CD4-positive, alpha-beta T cell (primary cell): ENCODE results near the gene ACSS2. TPM values are rescaled to one million over a fixed set of nuclear protein-coding genes. Genes with fewer than 3 reads are reported as not detected.

Experiments used
- ATAC-seq: fragments of 200-7000 bp; cut with Tn5 transposase; one replicate; pipeline ENCODE4 v1.10.0; 2022; ENCODE audit warnings: mild to moderate bottlenecking; ENCODE audit not compliant: poor library complexity
- CTCF ChIA-PET: fragments of 350-600 bp; sonication (Branson Sonifier 250); formaldehyde crosslinking; loops from one replicate; lab custom pipeline; 2021; ENCODE audit warnings: antibody characterized with exemption, inconsistent platforms; lab: Charles Lee
- POLR2A ChIA-PET: fragments of 350-600 bp; sonication (Branson Sonifier 250); formaldehyde crosslinking; loops from one replicate; lab custom pipeline; 2021; ENCODE audit warnings: antibody characterized with exemption, inconsistent platforms; lab: Charles Lee
- DNase-seq, 14 experiments: peaks; one replicate each; pipeline ENCODE4 v3.0.0-alpha.2; 2013 to 2020; ENCODE audit warnings: mixed read lengths in 2 of 14
- H3K27ac ChIP-seq, 2 donors: one replicate each; pipeline versions ENCODE4 v1.5.1 to v1.7.0; 2013; ENCODE audit warnings: low read length in 2 of 2, low read depth in 1 of 2, mild to moderate bottlenecking in 1 of 2
- H3K27me3 ChIP-seq, 2 experiments: 1 replicate in 1 of 2; 2 replicates in 1 of 2; pipeline versions ENCODE4 v1.6.1 to v1.7.0; 2013; ENCODE audit warnings: low read length in 2 of 2, control low read depth in 1 of 2, mild to moderate bottlenecking in 1 of 2, moderate library complexity in 1 of 2; ENCODE audit not compliant: insufficient read depth in 2 of 2, control insufficient read depth in 1 of 2
- H3K36me3 ChIP-seq: one replicate; pipeline ENCODE4 v1.6.1; 2013; ENCODE audit warnings: low read length, control low read depth; ENCODE audit not compliant: insufficient read depth
- H3K4me1 ChIP-seq: one replicate; pipeline ENCODE4 v1.6.1; 2013; ENCODE audit warnings: low read length, control low read depth; ENCODE audit not compliant: insufficient read depth
- H3K4me3 ChIP-seq: one replicate; pipeline ENCODE4 v1.5.1; 2013; ENCODE audit warnings: mild to moderate bottlenecking, low read length, moderate library complexity
- H3K9me3 ChIP-seq, 2 experiments: 1 replicate in 1 of 2; 2 replicates in 1 of 2; pipeline versions ENCODE4 v1.6.1 to v1.7.0; 2013; ENCODE audit warnings: low read length in 2 of 2, mild to moderate bottlenecking in 2 of 2, control low read depth in 1 of 2, moderate library complexity in 1 of 2; ENCODE audit not compliant: control insufficient read depth in 1 of 2, insufficient read depth in 1 of 2
- H3K27ac Mint-ChIP-seq: one replicate; pipeline ENCODE4 v1.8.0; 2020; ENCODE audit warnings: mixed read lengths
- H3K27me3 Mint-ChIP-seq: one replicate; pipeline ENCODE4 v1.8.0; 2021; ENCODE audit warnings: mixed read lengths
- H3K36me3 Mint-ChIP-seq: one replicate; pipeline ENCODE4 v1.8.0; 2021; ENCODE audit warnings: low read depth, mixed read lengths
- H3K4me1 Mint-ChIP-seq: one replicate; pipeline ENCODE4 v1.8.0; 2021; ENCODE audit warnings: low read depth, mixed read lengths
- H3K4me3 Mint-ChIP-seq: one replicate; pipeline ENCODE4 v1.8.0; 2020; ENCODE audit warnings: mild to moderate bottlenecking, mixed read lengths
- H3K9me3 Mint-ChIP-seq: one replicate; pipeline ENCODE4 v1.8.0; 2020; ENCODE audit warnings: mixed read lengths
- intact Hi-C, 2 experiments: fragments of 100-400 bp; cut with DNase I in 1 of 2; cut with micrococcal nuclease in 1 of 2; formaldehyde crosslinking; loops; one replicate each; pipeline versions ENCODE4 v1.15.1 to v1.9.0; 2023 to 2025; cut with DNase I, micrococcal nuclease
- total RNA-seq, 174 experiments: library from RNA in 2 of 174; stranded (reverse) in 2 of 174; gene quantifications; one replicate each; pipeline ENCODE4 v1.2.3 and lab custom pipeline; 2021 to 2026
- TF ChIP-seq, protein P1 (sequence below): fragments of 200-600 bp; IDR thresholded peaks from one replicate; pipeline ENCODE4 v1.8.0; 2022; ENCODE audit warnings: antibody characterized with exemption, mild to moderate bottlenecking

ACSS2 gene
- total RNA-seq, 2 experiments from 2014 or later: 15.6 to 18.8 TPM

DNA sequence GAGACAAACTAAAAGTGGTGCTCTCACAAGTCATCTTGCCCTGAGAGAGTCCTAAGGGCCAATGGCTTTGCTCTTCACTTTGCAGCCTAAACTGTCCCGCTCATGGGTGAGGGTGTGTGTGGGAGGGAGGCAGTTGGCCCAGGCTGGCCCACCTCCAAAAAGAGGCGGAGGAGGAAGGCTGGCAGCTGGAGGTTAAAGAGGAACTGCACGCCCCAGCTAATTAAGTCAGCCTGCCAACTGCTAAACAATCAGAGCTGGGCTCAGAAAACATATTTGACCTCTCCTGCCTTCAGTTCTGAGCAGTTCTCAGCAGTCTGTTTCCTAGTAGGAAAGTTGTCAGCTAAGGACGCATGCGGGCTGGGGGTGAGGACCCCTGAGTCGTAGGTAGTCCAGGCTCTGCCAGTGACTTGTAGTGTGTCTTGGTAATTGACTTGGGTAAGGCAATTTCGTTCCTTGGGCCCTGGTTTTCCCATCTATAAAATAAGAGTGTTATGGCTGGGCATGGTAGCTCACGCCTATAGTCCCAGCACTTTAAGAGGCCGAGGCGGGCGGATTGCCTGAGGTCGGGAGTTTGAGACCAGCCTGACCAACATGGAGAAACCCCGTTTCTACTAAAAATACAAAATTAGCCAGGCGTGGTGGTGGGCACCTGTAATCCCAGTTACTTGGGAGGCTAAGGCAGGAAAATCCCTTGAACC, 62.2 kb downstream of the ACSS2 start:
- intact Hi-C loops: no loop called here
- Histone ChIP-seq H3K27me3 (no peaks in the 10 kb centered on the region), H3K4me3 (no peak overlapping the region), H3K9me3 (no peaks in the 10 kb centered on the region), H3K27ac (no peak overlapping the region), H3K36me3 (peaks cover 61% of the 10 kb centered on the region), H3K4me1 (no peaks in the 10 kb centered on the region)
- Mint-ChIP-seq H3K9me3 (no peaks in the 10 kb centered on the region), H3K4me1 (no peaks in the 10 kb centered on the region), H3K27me3 (no peaks in the 10 kb centered on the region), H3K4me3 (no peak overlapping the region), H3K27ac (no peak overlapping the region), H3K36me3 (peaks cover 85% of the 10 kb centered on the region)
- TF ChIP-seq, protein P1, sequence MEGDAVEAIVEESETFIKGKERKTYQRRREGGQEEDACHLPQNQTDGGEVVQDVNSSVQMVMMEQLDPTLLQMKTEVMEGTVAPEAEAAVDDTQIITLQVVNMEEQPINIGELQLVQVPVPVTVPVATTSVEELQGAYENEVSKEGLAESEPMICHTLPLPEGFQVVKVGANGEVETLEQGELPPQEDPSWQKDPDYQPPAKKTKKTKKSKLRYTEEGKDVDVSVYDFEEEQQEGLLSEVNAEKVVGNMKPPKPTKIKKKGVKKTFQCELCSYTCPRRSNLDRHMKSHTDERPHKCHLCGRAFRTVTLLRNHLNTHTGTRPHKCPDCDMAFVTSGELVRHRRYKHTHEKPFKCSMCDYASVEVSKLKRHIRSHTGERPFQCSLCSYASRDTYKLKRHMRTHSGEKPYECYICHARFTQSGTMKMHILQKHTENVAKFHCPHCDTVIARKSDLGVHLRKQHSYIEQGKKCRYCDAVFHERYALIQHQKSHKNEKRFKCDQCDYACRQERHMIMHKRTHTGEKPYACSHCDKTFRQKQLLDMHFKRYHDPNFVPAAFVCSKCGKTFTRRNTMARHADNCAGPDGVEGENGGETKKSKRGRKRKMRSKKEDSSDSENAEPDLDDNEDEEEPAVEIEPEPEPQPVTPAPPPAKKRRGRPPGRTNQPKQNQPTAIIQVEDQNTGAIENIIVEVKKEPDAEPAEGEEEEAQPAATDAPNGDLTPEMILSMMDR: no peak
- ATAC-seq: no peak
- CTCF ChIA-PET: no interaction called here
- no peak for DNase-seq
- POLR2A ChIA-PET: interaction anchor here (0.6 kb wide), 1 partner anchor 106 kb away, joined by 3 read pairs; no protein-coding TSS in a partner anchor

DNA sequence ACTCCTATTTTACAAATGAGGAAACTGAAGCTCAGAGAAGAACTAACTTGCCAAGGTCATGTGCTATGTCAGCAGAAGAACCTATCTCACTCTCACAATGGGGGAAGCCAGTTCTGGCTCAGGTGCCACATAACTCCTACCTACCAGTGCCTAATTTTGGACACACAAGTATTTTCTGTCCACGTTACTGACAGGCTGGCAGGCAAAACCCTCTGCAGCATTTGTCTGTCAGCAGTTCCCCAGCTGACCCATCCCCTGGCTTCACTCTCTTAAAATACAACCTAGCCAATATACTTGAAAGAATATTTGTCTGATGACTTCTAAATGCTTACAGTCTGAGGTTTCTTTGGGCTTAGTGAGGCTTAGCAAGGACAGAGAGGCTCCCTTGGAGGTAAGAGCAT, 63.7 kb downstream of the ACSS2 start:
- intact Hi-C loops: no loop called here
- Histone ChIP-seq H3K27ac (no peak overlapping the region), H3K4me1 (no peaks in the 10 kb centered on the region), H3K27me3 (no peaks in the 10 kb centered on the region), H3K4me3 (no peak overlapping the region), H3K9me3 (no peaks in the 10 kb centered on the region), H3K36me3 (peaks cover 64% of the 10 kb centered on the region)
- Mint-ChIP-seq H3K36me3 (peaks cover 82% of the 10 kb centered on the region), H3K4me1 (no peaks in the 10 kb centered on the region), H3K4me3 (no peak overlapping the region), H3K27ac (no peak overlapping the region), H3K9me3 (no peaks in the 10 kb centered on the region), H3K27me3 (no peaks in the 10 kb centered on the region)
- ATAC-seq (no peak), DNase-seq (no peak)
- ChIA-PET CTCF (interaction anchor here (0.8 kb wide), 1 partner anchor 32 kb away, joined by 3 read pairs; no protein-coding TSS in a partner anchor), POLR2A (no interaction called here)
- TF ChIP-seq, protein P1: no peak

DNA sequence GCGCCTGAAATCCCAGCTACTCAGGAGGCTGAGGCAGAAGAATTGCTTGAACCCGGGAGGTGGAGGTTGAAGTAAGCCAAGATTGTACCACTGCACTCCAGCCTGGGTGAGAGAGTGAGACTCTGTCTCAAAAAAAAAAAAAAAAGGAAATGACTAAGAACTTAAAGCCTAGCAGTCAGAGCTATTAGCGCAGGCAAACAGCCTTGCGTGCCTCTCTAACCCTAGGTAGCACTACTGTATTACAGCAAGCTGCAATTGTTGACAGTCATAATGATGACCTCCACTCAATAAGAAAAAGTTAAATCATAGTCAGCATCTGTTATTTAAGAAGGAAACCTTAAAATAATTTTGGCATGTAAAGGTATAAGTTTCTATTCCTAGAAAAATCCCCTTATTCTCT, 64.8 kb downstream of the ACSS2 start:
- intact Hi-C loops: no loop called here
- no peak overlapping the region for H3K27ac ChIP-seq
- H3K36me3 Mint-ChIP-seq: peaks cover 81% of the 10 kb centered on the region

More for the DNA sequence above, 64.8 kb downstream of the ACSS2 start:
- H3K9me3 Mint-ChIP-seq: no peaks in the 10 kb centered on the region
- no peaks in the 10 kb centered on the region for H3K4me1 Mint-ChIP-seq
- Histone ChIP-seq H3K4me1 (no peaks in the 10 kb centered on the region), H3K27me3 (no peaks in the 10 kb centered on the region), H3K36me3 (peaks cover 63% of the 10 kb centered on the region), H3K4me3 (no peak overlapping the region), H3K9me3 (no peaks in the 10 kb centered on the region)
- H3K27ac Mint-ChIP-seq: no peak overlapping the region
- TF ChIP-seq, protein P1: no peak
- POLR2A ChIA-PET: no interaction called here
- DNase-seq (peak in 1 of 14 experiments; percentile 37), ATAC-seq (no peak)
- no peaks in the 10 kb centered on the region for H3K27me3 Mint-ChIP-seq
- H3K4me3 Mint-ChIP-seq: no peak overlapping the region
- CTCF ChIA-PET: no interaction called here
